Panc1 (cell line): Measurements from ENCODE around the gene ERMARD. TPM values are rescaled to one million over a fixed set of nuclear protein-coding genes. Genes with fewer than 3 reads are reported as not detected.

ENCODE experiments used
- ATAC-seq: fragments of 200-7000 bp; cut with Tn5 transposase; 2 replicates; pipeline ENCODE4 v1.9.1; 2020; ENCODE audit warnings: mild to moderate bottlenecking, moderate library complexity
- BruUV-seq: library from RNA; stranded (reverse); fragments of 400-500 nt; replicated peaks from 2 replicates; lab custom pipeline; 2021; lab: Mats Ljungman, UMichigan
- CTCF ChIA-PET: fragments of 300-600 bp; sonication (Branson Sonifier 250); formaldehyde crosslinking; loops from one replicate; lab custom pipeline; 2022; ENCODE audit warnings: antibody characterized with exemption; lab: Charles Lee
- POLR2A ChIA-PET: fragments of 300-600 bp; sonication (Branson Sonifier 250); formaldehyde crosslinking; loops from one replicate; lab custom pipeline; 2022; ENCODE audit warnings: antibody characterized with exemption; lab: Charles Lee
- DNase-seq: peaks from one replicate; pipeline ENCODE4 v3.0.0-alpha.2; 2010; ENCODE audit warnings: low read depth, low spot score
- H3K27ac ChIP-seq: 2 replicates; pipeline ENCODE4 v1.5.1; 2011; ENCODE audit warnings: mild to moderate bottlenecking, low read length, inconsistent platforms
- H3K27me3 ChIP-seq: fragments of 200-500 bp; sonication (Bioruptor generic); 2 replicates; pipeline ENCODE4 v1.6.0; 2014; ENCODE audit warnings: low read length, inconsistent platforms; ENCODE audit not compliant: control insufficient read depth, insufficient read depth
- H3K36me3 ChIP-seq: fragments of 200-500 bp; sonication (Bioruptor generic); 2 replicates; pipeline ENCODE4 v1.5.1; 2014; ENCODE audit warnings: inconsistent platforms, mild to moderate bottlenecking, low read length, moderate library complexity; ENCODE audit not compliant: control insufficient read depth, insufficient read depth
- H3K4me1 ChIP-seq: 2 replicates; pipeline ENCODE4 v1.5.1; 2011; ENCODE audit warnings: inconsistent platforms, mild to moderate bottlenecking, low read length, moderate library complexity; ENCODE audit not compliant: control insufficient read depth, insufficient read depth
- H3K4me3 ChIP-seq, 2 experiments: 2 replicates each; pipeline ENCODE4 v1.5.1; 2011 to 2012; ENCODE audit warnings: low read depth in 2 of 2, low read length in 2 of 2, mild to moderate bottlenecking in 2 of 2, inconsistent platforms in 1 of 2, moderate library complexity in 1 of 2
- H3K9me3 ChIP-seq: fragments of 200-500 bp; sonication (Bioruptor generic); 2 replicates; pipeline ENCODE4 v1.5.1; 2014; ENCODE audit warnings: low read depth, mild to moderate bottlenecking, inconsistent platforms, low read length, moderate library complexity; ENCODE audit not compliant: control insufficient read depth, insufficient read depth
- POLR2AphosphoS5 ChIP-seq: IDR thresholded peaks from 2 replicates; pipeline ENCODE4 v1.6.1; 2012; ENCODE audit warnings: mild to moderate bottlenecking, low read depth, low read length, moderate library complexity
- SIN3A ChIP-seq: IDR thresholded peaks from 2 replicates; pipeline ENCODE4 v1.6.1; 2012; ENCODE audit warnings: low read depth, mild to moderate bottlenecking, low read length, moderate library complexity, borderline replicate concordance; ENCODE audit not compliant: insufficient read depth
- TCF7L2 ChIP-seq: IDR thresholded peaks from 2 replicates; pipeline ENCODE4 v1.6.1; 2011; ENCODE audit warnings: mild to moderate bottlenecking, low read depth, low read length, inconsistent platforms
- in situ Hi-C: cut with HindIII; loops from 2 replicates; pipeline ENCODE4 v1.10.0; 2016; ENCODE audit warnings: low sequenced_read_pairs, low pct_unique_long_range_greater_than_20kb
- intact Hi-C: fragments of 100-400 bp; cut with micrococcal nuclease; formaldehyde crosslinking; loops from one replicate; pipeline ENCODE4 v1.10.0; 2022; ENCODE audit not compliant: unreplicated experiment
- total RNA-seq: library from RNA; stranded (reverse); gene quantifications from one replicate; pipeline ENCODE4 v1.2.1, GENCODE V29; 2021; ENCODE audit not compliant: unreplicated experiment
- TF ChIP-seq, protein P1 (sequence below), 2 experiments: IDR thresholded peaks; 2 replicates each; pipeline ENCODE4 v1.6.1; 2011 to 2012; ENCODE audit warnings: low read depth in 2 of 2, control low read depth in 1 of 2, low read length in 1 of 2, mild to moderate bottlenecking in 1 of 2, moderate library complexity in 1 of 2; ENCODE audit not compliant: insufficient read depth in 1 of 2
- TF ChIP-seq, protein P2 (sequence below): fragments of 450-650 bp; IDR thresholded peaks from 2 replicates; pipeline ENCODE4 v1.5.1; 2017; ENCODE audit warnings: mild to moderate bottlenecking

ERMARD gene
- total RNA-seq, 1 experiment from 2014 or later = 38.5 TPM

DNA sequence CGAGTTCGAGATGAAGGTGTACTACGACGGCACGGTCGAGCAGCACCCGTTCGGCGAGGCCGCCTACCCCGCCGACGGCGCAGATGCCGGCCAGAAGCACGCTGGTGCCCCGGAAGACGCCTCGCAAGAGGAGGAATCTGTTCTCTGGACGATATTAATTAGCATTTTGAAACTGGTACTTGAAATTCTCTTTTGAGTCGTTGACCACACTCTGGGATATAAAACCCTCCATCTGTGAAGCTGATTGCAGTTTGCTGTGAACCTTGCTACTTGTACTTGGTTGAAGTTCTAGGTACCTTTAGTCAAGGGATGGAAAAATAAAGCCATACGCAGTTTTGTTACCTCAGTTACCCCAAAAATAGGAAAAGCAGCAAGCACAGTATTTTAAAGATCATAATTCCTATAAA is 48.6 kb upstream of the ERMARD start:
- no peak for TF ChIP-seq SIN3A
- no peak for TF ChIP-seq POLR2AphosphoS5
- no peak for TF ChIP-seq TCF7L2
- TF ChIP-seq, protein P1, sequence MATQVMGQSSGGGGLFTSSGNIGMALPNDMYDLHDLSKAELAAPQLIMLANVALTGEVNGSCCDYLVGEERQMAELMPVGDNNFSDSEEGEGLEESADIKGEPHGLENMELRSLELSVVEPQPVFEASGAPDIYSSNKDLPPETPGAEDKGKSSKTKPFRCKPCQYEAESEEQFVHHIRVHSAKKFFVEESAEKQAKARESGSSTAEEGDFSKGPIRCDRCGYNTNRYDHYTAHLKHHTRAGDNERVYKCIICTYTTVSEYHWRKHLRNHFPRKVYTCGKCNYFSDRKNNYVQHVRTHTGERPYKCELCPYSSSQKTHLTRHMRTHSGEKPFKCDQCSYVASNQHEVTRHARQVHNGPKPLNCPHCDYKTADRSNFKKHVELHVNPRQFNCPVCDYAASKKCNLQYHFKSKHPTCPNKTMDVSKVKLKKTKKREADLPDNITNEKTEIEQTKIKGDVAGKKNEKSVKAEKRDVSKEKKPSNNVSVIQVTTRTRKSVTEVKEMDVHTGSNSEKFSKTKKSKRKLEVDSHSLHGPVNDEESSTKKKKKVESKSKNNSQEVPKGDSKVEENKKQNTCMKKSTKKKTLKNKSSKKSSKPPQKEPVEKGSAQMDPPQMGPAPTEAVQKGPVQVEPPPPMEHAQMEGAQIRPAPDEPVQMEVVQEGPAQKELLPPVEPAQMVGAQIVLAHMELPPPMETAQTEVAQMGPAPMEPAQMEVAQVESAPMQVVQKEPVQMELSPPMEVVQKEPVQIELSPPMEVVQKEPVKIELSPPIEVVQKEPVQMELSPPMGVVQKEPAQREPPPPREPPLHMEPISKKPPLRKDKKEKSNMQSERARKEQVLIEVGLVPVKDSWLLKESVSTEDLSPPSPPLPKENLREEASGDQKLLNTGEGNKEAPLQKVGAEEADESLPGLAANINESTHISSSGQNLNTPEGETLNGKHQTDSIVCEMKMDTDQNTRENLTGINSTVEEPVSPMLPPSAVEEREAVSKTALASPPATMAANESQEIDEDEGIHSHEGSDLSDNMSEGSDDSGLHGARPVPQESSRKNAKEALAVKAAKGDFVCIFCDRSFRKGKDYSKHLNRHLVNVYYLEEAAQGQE (IDR thresholded peaks at IDR 0.05; ENCODE audit: insufficient read depth in 1 of 2, low read depth in 2 of 2, low read length in 1 of 2) = no peak
- TF ChIP-seq, protein P2, sequence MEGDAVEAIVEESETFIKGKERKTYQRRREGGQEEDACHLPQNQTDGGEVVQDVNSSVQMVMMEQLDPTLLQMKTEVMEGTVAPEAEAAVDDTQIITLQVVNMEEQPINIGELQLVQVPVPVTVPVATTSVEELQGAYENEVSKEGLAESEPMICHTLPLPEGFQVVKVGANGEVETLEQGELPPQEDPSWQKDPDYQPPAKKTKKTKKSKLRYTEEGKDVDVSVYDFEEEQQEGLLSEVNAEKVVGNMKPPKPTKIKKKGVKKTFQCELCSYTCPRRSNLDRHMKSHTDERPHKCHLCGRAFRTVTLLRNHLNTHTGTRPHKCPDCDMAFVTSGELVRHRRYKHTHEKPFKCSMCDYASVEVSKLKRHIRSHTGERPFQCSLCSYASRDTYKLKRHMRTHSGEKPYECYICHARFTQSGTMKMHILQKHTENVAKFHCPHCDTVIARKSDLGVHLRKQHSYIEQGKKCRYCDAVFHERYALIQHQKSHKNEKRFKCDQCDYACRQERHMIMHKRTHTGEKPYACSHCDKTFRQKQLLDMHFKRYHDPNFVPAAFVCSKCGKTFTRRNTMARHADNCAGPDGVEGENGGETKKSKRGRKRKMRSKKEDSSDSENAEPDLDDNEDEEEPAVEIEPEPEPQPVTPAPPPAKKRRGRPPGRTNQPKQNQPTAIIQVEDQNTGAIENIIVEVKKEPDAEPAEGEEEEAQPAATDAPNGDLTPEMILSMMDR = no peak
- no peak for ATAC-seq

DNA sequence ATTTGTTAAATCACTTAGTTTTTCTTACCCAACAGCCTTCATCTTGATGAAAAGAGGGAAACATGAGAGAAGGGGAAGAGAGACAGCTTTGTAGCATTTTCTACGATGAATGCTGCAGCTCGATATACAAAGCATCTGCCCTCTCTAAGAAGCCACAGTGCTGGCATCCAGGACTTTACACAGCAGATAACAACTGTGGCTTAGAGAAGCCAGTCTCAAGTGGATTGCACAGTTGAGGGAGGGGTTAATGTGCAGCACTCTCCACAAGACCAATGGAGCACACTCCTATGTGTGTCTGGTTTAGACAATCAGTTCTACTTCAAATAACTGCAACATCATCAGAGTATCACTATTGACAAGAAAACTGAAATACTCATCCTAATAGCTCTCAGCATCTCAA is 43.6 kb upstream of the ERMARD start:
- Histone ChIP-seq H3K27me3 (no peaks in the 10 kb centered on the region), H3K27ac (no peak overlapping the region; the same call in 1 of the 2 replicates), H3K36me3 (peaks cover 64% of the 10 kb centered on the region), H3K4me1 (peaks cover 21% of the 10 kb centered on the region), H3K9me3 (no peaks in the 10 kb centered on the region), H3K4me3 (no peak overlapping the region)
- intact Hi-C loops (no loop called here), in situ Hi-C loops (no loop called here)
- DNase-seq (no peak), ATAC-seq (peak; percentile 32; the same call in 1 of the 2 replicates)
- POLR2A ChIA-PET = no interaction called here
- CTCF ChIA-PET = no interaction called here
- BruUV-seq = no TSS peak
- TF ChIP-seq SIN3A = no peak
- TF ChIP-seq TCF7L2 = no peak
- TF ChIP-seq, protein P2 = no peak
- TF ChIP-seq, protein P1 (IDR thresholded peaks at IDR 0.05; ENCODE audit: insufficient read depth in 1 of 2, low read depth in 2 of 2, low read length in 1 of 2) = no peak
- TF ChIP-seq POLR2AphosphoS5 = no peak

More for the DNA sequence above, 48.6 kb upstream of the ERMARD start:
- peaks cover 32% of the 10 kb centered on the region for H3K4me1 ChIP-seq
- ChIA-PET POLR2A (interaction anchor here (2.2 kb wide), 1 partner anchor 19 kb away, joined by 5 read pairs; no protein-coding TSS in a partner anchor), CTCF (no interaction called here)
- peaks cover 43% of the 10 kb centered on the region for H3K36me3 ChIP-seq
- peak overlapping the region; percentile 97 for H3K27ac ChIP-seq
- in situ Hi-C loops = no loop called here
- BruUV-seq = no TSS peak
- intact Hi-C loops = loop anchor here (5.0 kb wide), 1 partner anchor 746 kb away; no protein-coding TSS in a partner anchor
- no peaks in the 10 kb centered on the region for H3K9me3 ChIP-seq
- no peak for DNase-seq
- H3K4me3 ChIP-seq = peak overlapping the region; percentile 85 to 100
- H3K27me3 ChIP-seq = no peaks in the 10 kb centered on the region
